HepG2 (cell line): ENCODE data around the gene PLCB4. TPM values are rescaled to one million over a fixed set of nuclear protein-coding genes. Genes with fewer than 3 reads are reported as not detected.

ENCODE experiments used
- ATAC-seq: fragments of 200-7000 bp; cut with Tn5 transposase; 3 replicates; pipeline ENCODE4 v1.9.1; 2020; ENCODE audit warnings: mild to moderate bottlenecking, moderate library complexity
- BruUV-seq: library from RNA; stranded (reverse); fragments of 400-500 nt; replicated peaks from 2 replicates; lab custom pipeline; 2021; lab: Mats Ljungman, UMichigan
- CTCF ChIA-PET: fragments of 300-600 bp; formaldehyde crosslinking; extraction: SDS; loops from one replicate; lab custom pipeline; 2021; ENCODE audit warnings: low total read pairs, inconsistent platforms, low intra/inter-chr PET ratio; lab: Yijun Ruan, JAX
- POLR2A ChIA-PET: fragments of 350-600 bp; sonication (Branson Sonifier 250); formaldehyde crosslinking; loops from one replicate; lab custom pipeline; 2020; ENCODE audit warnings: antibody characterized with exemption, inconsistent platforms; lab: Yijun Ruan, JAX
- DNase-seq: peaks from one replicate; pipeline ENCODE4 v3.0.0-alpha.2; 2015; ENCODE audit warnings: low spot score
- FAIRE-seq: peaks from 3 replicates; lab custom pipeline; 2011; peaks lifted over from hg19 to GRCh38; lab: Jason Lieb, UNC
- H2AFZ ChIP-seq: one replicate; pipeline ENCODE4 v1.6.1; 2011; ENCODE audit warnings: low read length, inconsistent platforms
- H3K27ac ChIP-seq: fragments of 300-600 bp; 3 replicates; pipeline ENCODE4 v1.8.0; 2011; ENCODE audit warnings: mixed run types, mild to moderate bottlenecking, mixed read lengths, low read length, inconsistent platforms; ENCODE audit not compliant: insufficient read depth; ENCODE audit errors: extremely low read length
- H3K27me3 ChIP-seq, 2 experiments: fragments of 200-600 bp in 1 of 2; 2 replicates in 1 of 2; 3 replicates in 1 of 2; pipeline versions ENCODE4 v1.6.0 to v1.8.0; 2011; ENCODE audit warnings: low read length in 2 of 2, mild to moderate bottlenecking in 2 of 2, moderate library complexity in 2 of 2, inconsistent platforms in 1 of 2; ENCODE audit not compliant: insufficient read depth in 2 of 2, control insufficient read depth in 1 of 2
- H3K36me3 ChIP-seq, 2 experiments: fragments of 200-600 bp in 1 of 2; replicated peaks in 1 of 2; 2 replicates in 1 of 2; 3 replicates in 1 of 2; pipeline versions ENCODE4 v1.5.1 to v1.8.0; 2011; ENCODE audit warnings: low read length in 2 of 2, inconsistent platforms in 1 of 2; ENCODE audit not compliant: insufficient read depth in 2 of 2, control insufficient read depth in 1 of 2
- H3K4me1 ChIP-seq: 2 replicates; pipeline ENCODE4 v1.5.1; 2012; ENCODE audit warnings: low read length, inconsistent platforms; ENCODE audit not compliant: insufficient read depth
- H3K4me2 ChIP-seq: 2 replicates; pipeline ENCODE4 v1.6.0; 2011; ENCODE audit warnings: low read depth, low read length, inconsistent platforms
- H3K4me3 ChIP-seq, 3 experiments: fragments of 200-600 bp in 1 of 3; sonication (generic), shearing (Covaris generic) in 1 of 3; replicated peaks in 1 of 3; 2 replicates each; pipeline ENCODE4 v1.5.1; 2011 to 2016; ENCODE audit warnings: low read length in 3 of 3, inconsistent platforms in 2 of 3, low read depth in 2 of 3, mild to moderate bottlenecking in 2 of 3, control low read depth in 1 of 3, mixed read lengths in 1 of 3; ENCODE audit not compliant: insufficient read depth in 1 of 3
- H3K79me2 ChIP-seq: one replicate; pipeline ENCODE4 v1.6.1; 2011; ENCODE audit warnings: low read length, inconsistent platforms; ENCODE audit not compliant: insufficient read depth
- H3K9ac ChIP-seq: 2 replicates; pipeline ENCODE4 v1.6.0; 2011; ENCODE audit warnings: mild to moderate bottlenecking, low read depth, low read length, inconsistent platforms; ENCODE audit not compliant: insufficient read depth
- H3K9me3 ChIP-seq: 2 replicates; pipeline ENCODE4 v1.5.1; 2012; ENCODE audit warnings: mild to moderate bottlenecking, low read length
- H4K20me1 ChIP-seq: 2 replicates; pipeline ENCODE4 v1.6.0; 2011; ENCODE audit warnings: inconsistent platforms, mild to moderate bottlenecking, low read length, moderate library complexity; ENCODE audit not compliant: insufficient read depth
- BRD4 ChIP-seq: sonication (generic); formaldehyde crosslinking; IDR thresholded peaks from 2 replicates; pipeline ENCODE4 v1.4.0; 2020; ENCODE audit warnings: missing genetic modification reagents
- KAT2B ChIP-seq: fragments of 150-350 bp; IDR thresholded peaks from 2 replicates; pipeline ENCODE4 v1.6.1; 2014; ENCODE audit warnings: low read depth, low read length, borderline replicate concordance
- NR2F1 ChIP-seq, 2 experiments: fragments of 450-650 bp in 1 of 2; formaldehyde crosslinking in 1 of 2; IDR thresholded peaks; 2 replicates each; pipeline versions ENCODE4 v1.5.0 to v1.6.1; 2016 to 2020; ENCODE audit warnings: mild to moderate bottlenecking in 1 of 2, missing compliant biosample characterization in 1 of 2, missing genetic modification reagents in 1 of 2, moderate library complexity in 1 of 2
- ZNF296 ChIP-seq: sonication (generic); formaldehyde crosslinking; conservative IDR thresholded peaks from 2 replicates; pipeline ENCODE4 v1.5.0; 2020; ENCODE audit warnings: mild to moderate bottlenecking, missing genetic modification reagents
- ZNF770 ChIP-seq: sonication (generic); formaldehyde crosslinking; IDR thresholded peaks from 2 replicates; pipeline ENCODE4 v1.5.0; 2020; ENCODE audit warnings: mild to moderate bottlenecking, missing genetic modification reagents
- WGBS: methylation state at CpG from one replicate; pipeline ENCODE4 v1.1.6; 2017; ENCODE audit warnings: low lambda C conversion rate; 5-methylcytosine and 5-hydroxymethylcytosine counted together
- in situ Hi-C: cut with HindIII; loops from 2 replicates; pipeline ENCODE4 v1.10.0; 2017; ENCODE audit warnings: low pct_unique_long_range_greater_than_20kb; ENCODE audit not compliant: extremely low pct_ligation_motif_present
- intact Hi-C: fragments of 100-400 bp; cut with micrococcal nuclease; formaldehyde crosslinking; loops from one replicate; pipeline ENCODE4 v1.10.0; 2022; ENCODE audit not compliant: unreplicated experiment
- polyA plus RNA-seq, 8 experiments: library from polyadenylated mRNA; depleted of rRNA in 3 of 8; stranded (reverse) in 7 of 8; unstranded in 1 of 8; fragments of >200 nt; fragmentation: Illumina TruSeq in 4 of 8; extraction: Trizol in 4 of 8; gene quantifications; 2 replicates each; pipeline versions ENCODE4 v1.2.1 to v1.2.3, GENCODE V29; 2011 to 2016; ENCODE audit warnings: low read depth in 4 of 8, missing spikeins in 1 of 8, mixed read lengths in 1 of 8; ENCODE audit not compliant: insufficient read depth in 1 of 8
- total RNA-seq, 5 experiments: library from RNA; depleted of rRNA; stranded (reverse); fragments of >200 nt; fragmentation: Illumina TruSeq; extraction: Trizol; gene quantifications; 2 replicates each; pipeline ENCODE4 v1.2.3, GENCODE V29; 2016; ENCODE audit warnings: low read depth in 1 of 5
- TF ChIP-seq, protein P1 (sequence below): sonication (generic); formaldehyde crosslinking; IDR thresholded peaks from 2 replicates; pipeline ENCODE4 v1.4.0; 2020; ENCODE audit warnings: missing genetic modification reagents, borderline replicate concordance
- TF ChIP-seq, protein P2 (sequence below): sonication (generic); formaldehyde crosslinking; IDR thresholded peaks from 2 replicates; pipeline ENCODE4 v1.5.0; 2020; ENCODE audit warnings: mild to moderate bottlenecking, low read depth, missing genetic modification reagents, borderline replicate concordance

PLCB4 gene
- total and polyA plus RNA-seq, 2 of the 13 experiments (the other 11 are each of a cell fraction or from before 2014, with no cell fraction given), result 0.01 TPM; not detected in 1

- Histone ChIP-seq H3K4me2 (no peak overlapping the region), H3K27me3 (peaks cover 0 to 4% of the 10 kb centered on the region in 2 experiments; a peak in 1 of 5 replicates), H3K4me3 (no peak overlapping the region), H3K9ac (no peak overlapping the region), H3K36me3 (no peaks in the 10 kb centered on the region), H2AFZ (no peak overlapping the region), H3K79me2 (no peaks in the 10 kb centered on the region), H3K9me3 (no peaks in the 10 kb centered on the region), H4K20me1 (no peaks in the 10 kb centered on the region), H3K27ac (no peak overlapping the region), H3K4me1 (no peaks in the 10 kb centered on the region)
- ChIA-PET CTCF (no interaction called here), POLR2A (no interaction called here)
- ATAC-seq (no peak), DNase-seq (no peak), FAIRE-seq (no peak)
- WGBS, result 2% methylated on average over 2 of the region's 2 CpGs
- intact Hi-C loops (no loop called here), in situ Hi-C loops (no loop called here)
- TF ChIP-seq, protein P1, sequence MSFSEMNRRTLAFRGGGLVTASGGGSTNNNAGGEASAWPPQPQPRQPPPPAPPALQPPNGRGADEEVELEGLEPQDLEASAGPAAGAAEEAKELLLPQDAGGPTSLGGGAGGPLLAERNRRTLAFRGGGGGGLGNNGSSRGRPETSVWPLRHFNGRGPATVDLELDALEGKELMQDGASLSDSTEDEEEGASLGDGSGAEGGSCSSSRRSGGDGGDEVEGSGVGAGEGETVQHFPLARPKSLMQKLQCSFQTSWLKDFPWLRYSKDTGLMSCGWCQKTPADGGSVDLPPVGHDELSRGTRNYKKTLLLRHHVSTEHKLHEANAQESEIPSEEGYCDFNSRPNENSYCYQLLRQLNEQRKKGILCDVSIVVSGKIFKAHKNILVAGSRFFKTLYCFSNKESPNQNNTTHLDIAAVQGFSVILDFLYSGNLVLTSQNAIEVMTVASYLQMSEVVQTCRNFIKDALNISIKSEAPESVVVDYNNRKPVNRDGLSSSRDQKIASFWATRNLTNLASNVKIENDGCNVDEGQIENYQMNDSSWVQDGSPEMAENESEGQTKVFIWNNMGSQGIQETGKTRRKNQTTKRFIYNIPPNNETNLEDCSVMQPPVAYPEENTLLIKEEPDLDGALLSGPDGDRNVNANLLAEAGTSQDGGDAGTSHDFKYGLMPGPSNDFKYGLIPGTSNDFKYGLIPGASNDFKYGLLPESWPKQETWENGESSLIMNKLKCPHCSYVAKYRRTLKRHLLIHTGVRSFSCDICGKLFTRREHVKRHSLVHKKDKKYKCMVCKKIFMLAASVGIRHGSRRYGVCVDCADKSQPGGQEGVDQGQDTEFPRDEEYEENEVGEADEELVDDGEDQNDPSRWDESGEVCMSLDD, result no peak
- no peak for TF ChIP-seq KAT2B
- no peak for TF ChIP-seq ZNF296
- no peak for TF ChIP-seq NR2F1 (CRISPR knock-in tag; IDR thresholded peaks at IDR 0.05)
- no peak for TF ChIP-seq ZNF770
- no peak for TF ChIP-seq BRD4
- TF ChIP-seq, protein P2, sequence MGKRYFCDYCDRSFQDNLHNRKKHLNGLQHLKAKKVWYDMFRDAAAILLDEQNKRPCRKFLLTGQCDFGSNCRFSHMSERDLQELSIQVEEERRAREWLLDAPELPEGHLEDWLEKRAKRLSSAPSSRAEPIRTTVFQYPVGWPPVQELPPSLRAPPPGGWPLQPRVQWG, result no peak
- BruUV-seq, result no TSS peak
These were observed 391.6 kb downstream of the PLCB4 start for GRCh38 chr20:9460518-9460917.
